IPS DF 6.9 (cell line): ENCODE data around the gene EEF2.
"Not testable (repeated sequence)": the region's sequence is repeated elsewhere in the genome, so short reads cannot be mapped to it uniquely, and the experiment has no call there.

Experiments
- DNase-seq: peaks from one replicate; pipeline ENCODE4 v3.0.0-alpha.2; 2013; ENCODE audit warnings: low read depth, low spot score
- H3K27ac ChIP-seq: one replicate; pipeline ENCODE4 v1.5.1; 2013; ENCODE audit warnings: low read length, control low read depth
- H3K27me3 ChIP-seq: 2 replicates; pipeline ENCODE4 v1.6.1; 2013; ENCODE audit warnings: mild to moderate bottlenecking, low read length; ENCODE audit not compliant: control insufficient read depth, insufficient read depth
- H3K36me3 ChIP-seq: 2 replicates; pipeline ENCODE4 v1.6.1; 2013; ENCODE audit warnings: low read length; ENCODE audit not compliant: control insufficient read depth, insufficient read depth
- H3K4me1 ChIP-seq: 2 replicates; pipeline ENCODE4 v1.6.1; 2013; ENCODE audit warnings: low read length; ENCODE audit not compliant: control insufficient read depth, insufficient read depth
- H3K4me3 ChIP-seq: 2 replicates; pipeline ENCODE4 v1.5.1; 2013; ENCODE audit warnings: mild to moderate bottlenecking, low read length
- H3K9me3 ChIP-seq: 2 replicates; pipeline ENCODE4 v1.6.1; 2013; ENCODE audit warnings: low read length, inconsistent platforms; ENCODE audit not compliant: control insufficient read depth, insufficient read depth
- WGBS: extraction: QIAGEN DNeasy Blood & Tissue Kit; methylation state at CpG from one replicate; pipeline ENCODE4 v1.1.7; 2013; ENCODE audit warnings: mixed read lengths, missing lambda C conversion rate; ENCODE audit not compliant: insufficient read length, insufficient coverage; 5-methylcytosine and 5-hydroxymethylcytosine counted together

Gene EEF2

DNA sequence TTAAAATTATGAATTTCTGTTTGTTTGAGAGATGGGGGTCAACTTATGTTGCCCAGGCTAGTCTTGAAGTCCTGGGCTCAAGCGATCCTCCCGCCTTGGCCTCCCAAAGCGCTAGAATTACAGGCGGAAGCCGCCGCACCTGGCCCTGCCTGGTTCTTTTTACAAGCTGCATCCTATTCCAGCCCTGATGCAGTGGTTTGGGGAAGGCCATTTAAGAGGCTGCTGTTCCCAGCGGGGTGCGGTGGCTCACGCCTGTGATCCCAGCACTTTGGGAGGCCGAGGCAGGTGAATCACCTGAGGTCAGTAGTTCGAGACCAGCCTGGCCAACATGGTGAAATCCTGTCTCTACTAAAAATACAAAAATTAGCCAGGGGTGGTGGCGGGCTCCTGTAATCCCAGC, 17.3 kb downstream of the EEF2 start:
- not testable (repeated sequence) for DNase-seq, H3K4me3 ChIP-seq, H3K4me1 ChIP-seq, H3K27me3 ChIP-seq, H3K27ac ChIP-seq, H3K9me3 ChIP-seq
- peaks cover 22% of the 10 kb centered on the region for H3K36me3 ChIP-seq
- WGBS: no CpG with 5 or more reads among the region's 12 CpGs

DNA sequence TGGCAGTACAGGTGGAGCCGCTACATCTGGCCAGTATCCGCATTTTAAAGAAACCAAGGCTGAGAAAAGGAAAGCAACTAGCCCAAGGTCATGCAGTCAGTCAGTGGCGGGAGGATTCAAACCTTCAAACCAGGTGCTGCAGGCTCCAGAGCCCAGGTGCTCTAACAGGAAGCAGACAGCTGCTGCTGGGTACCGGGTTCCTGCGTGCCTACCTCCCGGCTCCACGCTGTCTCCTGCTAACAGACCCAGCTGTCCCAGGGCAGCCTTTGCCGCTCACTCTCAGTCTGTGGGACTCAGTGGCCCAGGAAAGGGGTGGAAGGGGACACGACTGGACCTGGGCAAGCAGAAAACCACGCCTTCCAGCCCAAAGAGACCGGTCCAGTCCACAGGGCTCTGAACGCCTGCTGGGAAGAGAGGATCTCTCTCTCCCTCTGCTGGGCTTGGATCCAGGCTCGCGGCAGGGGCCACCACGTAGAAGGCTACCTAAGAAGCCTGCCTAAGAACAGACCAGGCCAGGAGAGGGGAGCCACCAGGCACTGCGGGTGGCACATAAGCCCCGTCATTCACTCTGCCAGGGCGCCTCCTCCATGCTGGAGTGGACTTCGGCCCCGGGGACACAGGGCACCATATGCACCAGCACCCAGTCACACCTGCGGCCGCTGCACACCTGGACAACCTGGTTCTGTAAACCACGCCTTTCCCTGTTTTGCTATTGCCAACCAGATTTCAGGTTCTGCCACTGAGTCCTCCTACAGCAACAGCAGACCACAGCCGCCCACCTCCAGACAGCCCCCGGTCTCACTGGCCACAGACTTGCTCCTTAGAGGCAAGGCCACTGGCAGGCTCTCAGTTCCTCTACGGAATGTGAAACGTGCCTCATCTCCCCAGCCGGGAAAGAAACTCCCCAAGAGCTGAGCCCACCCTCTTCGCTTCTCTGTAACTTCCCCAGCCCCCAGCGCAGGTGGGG, 18.9 kb downstream of the EEF2 start:
- no peaks in the 10 kb centered on the region for H3K9me3 ChIP-seq
- WGBS: no CpG with 5 or more reads among the region's 30 CpGs
- no peak overlapping the region for H3K4me3 ChIP-seq
- H3K4me1 ChIP-seq: peaks cover 3% of the 10 kb centered on the region
- no peak overlapping the region for H3K27ac ChIP-seq
- H3K36me3 ChIP-seq: peaks cover 24% of the 10 kb centered on the region
- DNase-seq: no peak
- H3K27me3 ChIP-seq: no peaks in the 10 kb centered on the region

DNA sequence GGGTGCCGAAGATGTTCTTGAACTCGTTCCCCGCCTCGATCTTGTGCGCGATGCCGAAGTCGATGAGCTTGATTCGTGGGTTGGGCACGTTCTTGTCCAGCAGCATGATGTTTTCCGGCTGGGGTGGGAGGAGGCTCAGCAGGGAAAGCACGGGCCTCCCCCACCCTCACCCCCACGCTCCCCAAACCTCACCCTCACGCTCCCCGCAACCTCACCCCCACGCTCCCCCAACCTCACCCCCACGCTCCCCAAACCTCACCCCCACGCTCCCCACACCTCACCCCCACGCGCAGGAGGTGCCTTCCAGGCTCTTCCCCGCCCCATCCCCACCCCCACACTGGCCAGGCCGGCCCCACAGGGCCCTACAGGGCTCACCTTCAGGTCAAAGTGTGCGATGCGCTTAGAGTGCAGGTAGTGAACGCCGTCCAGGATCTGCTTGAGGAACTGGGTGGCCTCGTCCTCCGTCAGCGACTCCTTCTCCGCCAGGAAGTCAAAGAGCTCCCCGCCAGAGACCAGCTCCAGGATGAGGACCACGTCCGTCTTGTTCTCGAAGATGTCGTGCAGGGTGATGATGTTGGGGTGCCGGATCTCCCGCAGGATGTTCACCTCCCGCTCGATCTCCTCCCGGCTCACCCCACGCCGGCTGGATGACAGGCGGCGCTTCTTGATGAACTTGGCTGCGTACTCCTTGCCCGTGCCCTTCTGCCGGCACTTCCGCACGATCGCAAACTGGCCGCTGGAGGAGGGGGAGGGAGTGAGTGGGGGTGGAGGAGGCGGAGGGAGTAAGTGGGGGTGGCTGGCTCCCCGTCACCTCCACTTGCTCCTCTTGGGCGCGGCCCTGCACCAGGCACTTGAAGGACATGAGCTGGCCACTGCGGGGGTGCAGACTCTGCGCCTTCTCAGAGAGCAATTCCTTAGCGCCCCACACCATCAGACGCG, 20.7 kb downstream of the EEF2 start:
- peaks cover 39% of the 10 kb centered on the region for H3K36me3 ChIP-seq
- H3K4me1 ChIP-seq: peaks cover 2% of the 10 kb centered on the region
- no peak overlapping the region for H3K4me3 ChIP-seq
- no peaks in the 10 kb centered on the region for H3K9me3 ChIP-seq
- WGBS: no CpG with 5 or more reads among the region's 60 CpGs
- DNase-seq: no peak
- H3K27me3 ChIP-seq: no peaks in the 10 kb centered on the region
- no peak overlapping the region for H3K27ac ChIP-seq

DNA sequence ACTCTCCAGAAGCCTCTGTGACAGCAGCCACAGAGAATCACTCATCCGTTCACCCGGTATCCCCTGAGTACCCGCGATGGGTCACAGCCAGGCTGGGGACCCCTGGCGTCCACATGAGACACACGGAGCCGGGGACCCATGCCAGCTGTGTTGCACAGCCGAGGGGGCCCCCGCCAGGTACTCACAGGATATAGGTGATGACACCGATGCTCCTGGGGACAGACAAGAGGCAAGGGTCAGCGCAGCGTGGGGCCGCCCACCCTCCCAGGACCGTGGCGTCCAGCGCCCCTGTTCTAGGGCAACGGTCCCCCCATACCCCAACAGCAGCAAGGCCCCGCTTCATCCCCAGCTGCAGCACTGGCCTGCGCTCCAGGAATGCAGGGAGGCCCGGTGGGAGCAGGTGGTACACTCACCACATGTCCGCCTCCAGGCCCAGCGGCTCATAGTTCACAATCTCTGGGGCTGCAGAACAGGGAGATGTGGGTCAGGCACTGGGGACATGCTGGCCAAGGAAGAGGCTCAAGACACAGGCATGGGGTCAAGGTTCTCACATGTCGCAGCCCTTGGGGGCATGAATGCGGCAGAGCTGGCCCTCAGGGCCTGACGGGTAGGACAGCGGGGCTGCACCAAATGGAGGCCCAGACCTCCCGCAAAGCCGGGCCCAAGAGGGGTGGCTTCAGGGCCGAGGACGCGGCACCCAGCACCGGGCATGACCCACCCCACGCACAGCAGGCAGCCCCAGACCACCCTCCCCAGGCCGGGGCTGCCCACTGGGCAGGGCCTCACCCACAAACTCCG, 21.6 kb downstream of the EEF2 start:
- H3K27me3 ChIP-seq: no peaks in the 10 kb centered on the region
- H3K4me3 ChIP-seq: no peak overlapping the region

DNA sequence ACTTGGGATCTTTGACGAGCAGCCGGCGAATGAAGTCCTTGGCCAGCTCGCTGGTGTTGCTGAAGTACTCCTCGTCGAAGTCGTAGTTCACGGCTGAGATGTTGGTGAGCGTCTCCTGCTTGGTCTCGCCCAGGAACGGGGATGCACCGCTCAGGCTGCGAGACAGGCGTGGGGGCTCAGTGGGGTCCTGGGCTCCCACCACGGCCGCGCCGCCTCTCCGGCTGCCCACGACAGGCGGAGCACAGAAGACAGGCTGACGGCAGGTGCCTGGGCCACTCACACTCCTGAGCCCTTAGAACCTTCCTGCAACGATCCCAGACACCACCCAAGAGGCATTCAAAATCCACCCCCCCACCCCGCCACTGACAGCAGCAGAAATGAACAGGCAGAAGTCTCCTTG, 24.3 kb downstream of the EEF2 start:
- no CpG with 5 or more reads among the region's 24 CpGs for WGBS
- no peak for DNase-seq
- Histone ChIP-seq H3K9me3 (no peaks in the 10 kb centered on the region), H3K36me3 (peaks cover 45% of the 10 kb centered on the region), H3K27me3 (no peaks in the 10 kb centered on the region), H3K27ac (no peak overlapping the region), H3K4me3 (no peak overlapping the region), H3K4me1 (no peaks in the 10 kb centered on the region)

More for the DNA sequence above, 21.6 kb downstream of the EEF2 start:
- Histone ChIP-seq H3K27ac (no peak overlapping the region), H3K4me1 (no peaks in the 10 kb centered on the region), H3K9me3 (no peaks in the 10 kb centered on the region), H3K36me3 (peaks cover 47% of the 10 kb centered on the region)
- no CpG with 5 or more reads among the region's 35 CpGs for WGBS
- no peak for DNase-seq

DNA sequence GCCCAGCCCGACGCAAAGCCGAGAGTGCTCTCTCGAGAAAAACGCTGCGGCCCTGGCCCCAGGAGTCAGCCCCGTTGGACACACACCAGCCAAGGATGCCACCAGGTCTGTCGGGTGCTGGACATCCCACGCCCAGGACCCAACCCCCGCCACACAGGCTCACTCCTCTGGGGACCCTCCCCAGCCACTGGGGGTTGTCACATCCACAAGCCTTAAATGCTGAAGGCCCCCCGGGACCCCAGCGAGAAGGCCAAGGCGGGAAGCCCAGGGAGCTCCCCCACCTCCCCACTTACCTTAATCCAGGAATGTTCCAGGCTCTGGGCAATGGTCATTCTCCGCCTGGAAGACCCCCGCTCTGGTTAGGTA, 25.5 kb downstream of the EEF2 start:
- H3K36me3 ChIP-seq: peaks cover 44% of the 10 kb centered on the region
- H3K4me3 ChIP-seq: no peak overlapping the region
- no peaks in the 10 kb centered on the region for H3K4me1 ChIP-seq
- WGBS: no CpG with 5 or more reads among the region's 15 CpGs
- H3K27me3 ChIP-seq: no peaks in the 10 kb centered on the region
- no peaks in the 10 kb centered on the region for H3K9me3 ChIP-seq
- no peak for DNase-seq
- H3K27ac ChIP-seq: no peak overlapping the region

DNA sequence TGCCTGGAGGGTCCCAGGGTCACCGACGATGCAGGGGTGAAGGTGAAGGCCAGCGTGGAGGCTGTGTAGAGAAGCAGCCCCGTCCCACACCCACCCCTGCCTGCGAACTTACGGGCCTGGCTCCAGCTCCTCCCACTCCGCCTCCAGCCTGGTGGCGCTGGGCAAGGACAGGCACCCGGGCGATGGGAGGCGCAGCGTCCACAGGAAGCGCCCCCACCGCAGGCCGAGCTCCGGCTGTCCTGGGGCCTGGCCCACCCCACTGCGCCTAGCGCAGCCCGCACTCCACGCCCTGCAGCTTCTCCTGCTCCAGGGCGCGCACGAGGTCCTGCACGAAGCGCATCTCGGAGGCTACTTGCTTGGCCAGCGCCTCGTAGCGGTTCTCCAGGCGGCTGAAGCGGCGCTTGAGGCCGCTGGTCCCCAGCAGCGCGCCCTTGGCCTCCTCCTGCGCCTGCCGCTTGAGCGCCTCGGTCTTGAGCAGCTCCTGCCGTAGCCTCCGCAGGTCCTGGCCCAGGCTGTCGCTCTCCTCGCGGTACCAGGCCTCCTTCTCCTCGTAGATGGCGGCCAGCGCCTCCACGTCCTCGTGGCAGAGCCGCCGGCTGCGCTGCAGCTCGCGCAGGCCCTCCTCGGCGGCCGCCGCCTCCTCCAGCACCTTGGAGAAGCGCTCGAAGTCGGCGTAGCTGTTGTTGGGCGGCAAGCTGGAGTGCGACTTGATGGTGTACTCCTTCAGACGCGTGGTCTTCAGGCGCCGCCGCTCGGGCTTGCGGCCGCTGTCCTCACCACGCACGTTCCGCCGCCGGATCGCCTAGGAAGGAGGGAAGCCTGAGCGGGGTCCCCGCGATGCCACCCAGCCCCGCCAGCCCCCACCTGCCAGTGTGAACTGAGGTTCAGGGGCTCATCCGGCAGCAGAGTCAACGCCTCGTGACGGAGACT, 26.2 kb downstream of the EEF2 start:
- Histone ChIP-seq H3K9me3 (no peaks in the 10 kb centered on the region), H3K36me3 (peaks cover 38% of the 10 kb centered on the region), H3K4me3 (no peak overlapping the region), H3K4me1 (no peaks in the 10 kb centered on the region), H3K27me3 (no peaks in the 10 kb centered on the region), H3K27ac (no peak overlapping the region)
- WGBS: no CpG with 5 or more reads among the region's 86 CpGs
- DNase-seq: no peak

DNA sequence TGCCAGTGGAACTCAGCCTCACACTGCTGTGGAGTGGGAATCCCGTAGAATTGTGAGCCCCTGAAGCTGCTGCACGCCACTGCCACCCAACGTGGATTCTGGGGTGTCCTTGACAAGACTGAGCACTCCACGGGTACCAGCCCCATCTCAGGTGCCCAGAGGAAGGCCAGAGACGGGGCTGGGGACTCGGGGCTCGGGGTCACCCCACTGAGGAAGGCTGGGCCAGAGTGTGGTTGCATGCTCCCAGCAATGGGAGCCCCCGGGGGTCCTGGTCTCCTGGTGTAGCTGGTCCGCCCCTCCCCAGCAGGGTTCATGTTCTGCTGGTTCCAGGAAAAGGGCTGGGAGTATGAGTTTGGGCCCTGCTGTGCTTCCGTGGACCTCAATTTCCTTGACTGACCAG, 29.6 kb downstream of the EEF2 start:
- H3K4me1 ChIP-seq: no peaks in the 10 kb centered on the region
- H3K27me3 ChIP-seq: no peaks in the 10 kb centered on the region
- no CpG with 5 or more reads among the region's 10 CpGs for WGBS

DNA sequence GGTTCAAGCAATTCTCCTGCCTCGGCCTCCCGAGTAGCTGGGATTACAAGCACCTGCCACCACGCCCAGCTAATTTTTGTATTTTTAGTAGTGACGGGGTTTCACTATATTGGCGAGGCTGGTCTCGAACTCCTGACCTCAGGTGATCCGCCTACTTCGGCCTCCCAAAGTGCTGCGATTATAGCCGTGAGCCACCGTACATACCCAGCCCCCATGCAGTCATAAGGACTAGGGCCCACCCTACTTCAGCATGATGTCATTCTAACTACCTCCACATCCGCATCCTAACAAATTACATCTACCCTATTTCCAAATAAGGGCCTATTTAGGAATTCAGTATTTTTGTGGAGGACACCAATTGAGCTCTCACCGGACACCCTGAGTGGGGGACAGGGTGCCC, 30.0 kb downstream of the EEF2 start:
- WGBS: no CpG with 5 or more reads among the region's 13 CpGs
- H3K27ac ChIP-seq, H3K4me1 ChIP-seq, H3K27me3 ChIP-seq, DNase-seq, H3K4me3 ChIP-seq, H3K9me3 ChIP-seq: not testable (repeated sequence)
- peaks cover 17% of the 10 kb centered on the region for H3K36me3 ChIP-seq

More for the DNA sequence above, 29.6 kb downstream of the EEF2 start:
- Histone ChIP-seq H3K27ac (no peak overlapping the region), H3K4me3 (no peak overlapping the region), H3K36me3 (peaks cover 18% of the 10 kb centered on the region), H3K9me3 (no peaks in the 10 kb centered on the region)
- no peak for DNase-seq
